Stimulated activated CD4-positive, alpha-beta T cell treated with anti-CD3 and anti-CD28 coated beads, Interleukin-4, amount 100 ng/mL, for 1 hour (primary cell): ENCODE results near the gene UBE2E2.
"Not testable (repeated sequence)": the region's sequence is repeated elsewhere in the genome, so short reads cannot be mapped to it uniquely, and the experiment has no call there.

Experiments
- DNase-seq: peaks from one replicate; pipeline ENCODE4 v3.0.0-alpha.2; 2020

The UBE2E2 gene

GRCh38 chr3:23202921-23203707, at the start of gene UBE2E2:
Gene UBE2E2 (plus strand): TSS chr3:23203327.
- peak; percentile 68 for DNase-seq

GRCh38 chr3:23153436-23153835, 49.7 kb upstream of the UBE2E2 start:
- no peak for DNase-seq

- no peak for DNase-seq
These were observed 45.8 kb upstream of the UBE2E2 start for GRCh38 chr3:23157331-23157730.

GRCh38 chr3:23159929-23160328, 43.2 kb upstream of the UBE2E2 start:
- no peak for DNase-seq

- no peak for DNase-seq
These were observed 41.8 kb upstream of the UBE2E2 start for GRCh38 chr3:23161308-23161707.

- no peak for DNase-seq
These were observed 41.1 kb upstream of the UBE2E2 start for GRCh38 chr3:23161896-23162570.

GRCh38 chr3:23162934-23163333, 40.2 kb upstream of the UBE2E2 start:
- no peak for DNase-seq

GRCh38 chr3:23164746-23165145, 38.4 kb upstream of the UBE2E2 start:
- DNase-seq, result no peak

- DNase-seq, result no peak
These were observed 37.6 kb upstream of the UBE2E2 start for GRCh38 chr3:23165571-23165970.

GRCh38 chr3:23166276-23166675, 36.9 kb upstream of the UBE2E2 start:
- DNase-seq, result no peak

- no peak for DNase-seq
These were observed 36.3 kb upstream of the UBE2E2 start for GRCh38 chr3:23166845-23167244.

- no peak for DNase-seq
These were observed 33.6 kb upstream of the UBE2E2 start for GRCh38 chr3:23169551-23169950.

GRCh38 chr3:23170291-23170690, 32.8 kb upstream of the UBE2E2 start:
- no peak for DNase-seq

GRCh38 chr3:23172059-23172458, 31.1 kb upstream of the UBE2E2 start:
- no peak for DNase-seq

GRCh38 chr3:23174426-23175039, 28.6 kb upstream of the UBE2E2 start:
- DNase-seq, result no peak

- no peak for DNase-seq
These were observed 27.6 kb upstream of the UBE2E2 start for GRCh38 chr3:23175341-23176083.

- DNase-seq, result not testable (repeated sequence)
These were observed 26.3 kb upstream of the UBE2E2 start for GRCh38 chr3:23176839-23177238.

GRCh38 chr3:23182996-23183513, 20.1 kb upstream of the UBE2E2 start:
- DNase-seq, result no peak

- no peak for DNase-seq
These were observed 19.4 kb upstream of the UBE2E2 start for GRCh38 chr3:23183731-23184130.

- no peak for DNase-seq
These were observed 17.3 kb upstream of the UBE2E2 start for GRCh38 chr3:23185861-23186260.

- DNase-seq, result no peak
These were observed 13.9 kb upstream of the UBE2E2 start for GRCh38 chr3:23189187-23189586.

- no peak for DNase-seq
These were observed 10.3 kb upstream of the UBE2E2 start for GRCh38 chr3:23192816-23193215.

GRCh38 chr3:23193831-23194230, 9.3 kb upstream of the UBE2E2 start:
- DNase-seq, result no peak
